Astrocyte (in vitro differentiated cells and primary cell): ENCODE data around the gene PFDN4.

ENCODE experiments used
- CTCF ChIP-seq: IDR thresholded peaks from 2 replicates; pipeline ENCODE4 v1.5.1; 2011; ENCODE audit warnings: low read depth, mild to moderate bottlenecking, inconsistent platforms, low read length, moderate library complexity; ENCODE audit not compliant: insufficient read depth
- EZH2 ChIP-seq: IDR thresholded peaks from 2 replicates; pipeline ENCODE4 v1.6.1; 2012; ENCODE audit warnings: mild to moderate bottlenecking, low read length, inconsistent platforms; ENCODE audit not compliant: insufficient read depth

DNA sequence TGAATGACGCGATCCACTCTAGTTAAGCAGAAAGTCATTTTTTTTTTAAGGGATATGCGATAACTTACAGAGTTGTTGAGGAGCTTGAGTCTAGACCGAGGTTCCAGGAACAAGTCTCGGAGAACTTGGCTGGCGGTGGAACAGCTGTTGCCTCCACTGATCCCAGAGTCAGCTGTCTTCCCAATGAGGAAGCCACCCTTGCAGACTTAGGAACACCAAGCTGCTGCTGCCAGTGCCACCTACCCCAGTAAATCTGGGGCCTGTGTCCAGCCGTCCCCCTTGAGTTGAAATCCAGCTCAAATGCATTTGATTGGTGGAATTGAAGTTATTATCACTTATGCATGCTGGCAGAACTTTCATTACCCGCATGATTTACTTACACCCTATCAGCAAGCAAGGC, 6.7 kb downstream of the PFDN4 start:
- no peak for TF ChIP-seq EZH2
- no peak for TF ChIP-seq CTCF
